ENCODE results near the gene TBCC. TPM values are rescaled to one million over a fixed set of nuclear protein-coding genes. Genes with fewer than 3 reads are reported as not detected.
"Not testable (repeated sequence)": the region's sequence is repeated elsewhere in the genome, so short reads cannot be mapped to it uniquely, and the experiment has no call there.

TBCC gene
- total RNA-seq, 1 experiment from 2014 or later = 61.2 TPM

DNA sequence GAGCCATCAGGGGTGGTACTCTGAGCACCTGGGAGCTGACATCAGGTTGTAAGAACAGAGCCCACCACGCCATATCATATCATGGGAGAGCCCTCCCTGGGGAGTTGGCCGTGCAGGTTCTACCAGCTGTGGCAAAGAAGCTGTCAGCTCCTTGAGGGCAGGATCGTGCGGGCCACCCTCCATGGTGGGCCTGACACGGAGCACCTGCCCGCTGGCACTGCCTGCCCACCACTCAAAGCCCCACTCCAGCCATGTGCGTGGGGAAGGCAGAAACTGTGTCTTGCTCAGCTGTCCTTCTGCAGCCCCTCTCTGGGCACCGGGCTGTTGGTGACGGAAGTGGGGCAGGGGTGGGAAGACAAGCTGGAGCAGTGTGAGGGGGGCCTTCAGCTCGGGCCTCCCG lies 37.8 kb downstream of the TBCC start:
- DNase-seq (ENCODE audit: low read depth) = no peak
- in situ Hi-C loops (cut with HindIII; ENCODE audit: low pct_unique_long_range_greater_than_20kb, low sequenced_read_pairs) = no loop called here

DNA sequence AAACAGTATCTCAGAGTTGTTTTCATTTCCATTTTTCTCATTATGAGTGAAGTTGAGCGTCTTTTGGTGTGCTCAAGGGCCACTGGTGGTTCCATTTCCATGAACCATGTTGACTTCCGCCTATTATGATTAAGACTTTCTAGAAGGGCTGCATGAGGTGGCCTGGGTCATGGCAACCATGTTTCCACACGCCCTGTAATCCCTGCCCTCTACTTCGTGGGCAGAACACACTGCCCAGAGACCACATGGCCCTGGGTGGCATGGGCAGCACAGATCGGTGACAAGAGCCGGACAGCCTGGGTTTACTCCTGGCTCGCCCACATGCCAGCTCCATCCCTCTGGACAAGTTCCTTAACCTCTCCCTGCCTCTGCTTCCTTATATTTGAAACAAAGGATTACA lies 38.3 kb downstream of the TBCC start:
- in situ Hi-C loops (cut with HindIII; ENCODE audit: low pct_unique_long_range_greater_than_20kb, low sequenced_read_pairs) = no loop called here
- no peak for DNase-seq (ENCODE audit: low read depth)

DNA sequence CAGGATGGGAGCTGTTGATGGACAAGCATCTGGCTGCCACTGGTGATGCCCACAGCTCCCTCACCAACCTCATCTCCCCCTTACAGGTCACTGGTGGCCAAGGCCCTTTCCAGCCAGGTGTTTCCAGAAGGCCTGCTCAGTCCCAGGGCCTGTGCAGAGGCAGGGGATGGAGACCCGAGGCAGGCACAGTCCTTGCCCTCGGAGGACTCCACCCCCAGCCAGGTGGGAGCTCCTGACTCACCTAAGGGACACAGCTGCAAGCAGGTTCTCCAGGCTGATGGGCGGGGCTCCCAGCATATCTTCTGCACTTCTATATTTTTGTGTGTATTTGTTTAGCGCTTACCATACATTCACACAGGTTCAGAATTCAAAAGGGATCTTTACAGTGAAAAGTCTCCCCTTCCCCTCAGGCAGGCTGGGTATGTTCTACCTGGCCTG lies 40.9 kb downstream of the TBCC start:
- in situ Hi-C loops (cut with HindIII; ENCODE audit: low pct_unique_long_range_greater_than_20kb, low sequenced_read_pairs) = no loop called here
- DNase-seq (ENCODE audit: low read depth) = no peak

DNA sequence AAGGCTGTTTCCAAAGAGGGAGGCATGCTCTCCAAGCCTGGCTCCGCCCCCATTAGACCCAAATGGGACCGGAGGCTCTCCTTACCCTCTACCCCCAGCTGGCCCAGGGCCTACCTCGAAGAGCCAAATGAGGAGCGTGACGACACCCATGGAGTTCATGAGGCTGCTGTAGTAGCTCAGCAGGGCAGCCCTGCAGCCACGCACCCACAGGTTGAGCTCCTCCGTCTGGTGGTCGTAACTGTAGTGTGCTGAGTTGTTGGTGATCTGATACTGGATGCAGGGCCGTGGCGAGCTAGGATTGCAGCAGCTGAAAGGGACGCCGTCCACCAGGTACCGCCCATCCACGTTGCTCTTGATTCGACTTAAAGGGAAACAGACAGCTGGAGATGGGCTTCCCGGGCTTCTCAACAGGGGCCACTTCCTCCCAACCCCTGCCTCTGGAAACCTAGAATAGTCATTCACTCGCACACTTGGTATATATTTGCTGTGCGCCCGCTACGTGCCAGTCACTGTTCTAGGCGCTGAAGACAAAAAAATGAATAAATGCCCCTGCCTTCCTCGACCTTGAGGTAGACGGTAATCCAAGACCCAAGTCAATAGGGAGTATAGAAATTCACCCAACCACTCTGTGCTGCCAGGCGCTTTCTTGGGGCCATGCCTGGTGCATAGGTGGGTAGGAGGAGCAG lies 41.5 kb downstream of the TBCC start:
- no peak for DNase-seq (ENCODE audit: low read depth)
- in situ Hi-C loops (cut with HindIII; ENCODE audit: low pct_unique_long_range_greater_than_20kb, low sequenced_read_pairs) = no loop called here

DNA sequence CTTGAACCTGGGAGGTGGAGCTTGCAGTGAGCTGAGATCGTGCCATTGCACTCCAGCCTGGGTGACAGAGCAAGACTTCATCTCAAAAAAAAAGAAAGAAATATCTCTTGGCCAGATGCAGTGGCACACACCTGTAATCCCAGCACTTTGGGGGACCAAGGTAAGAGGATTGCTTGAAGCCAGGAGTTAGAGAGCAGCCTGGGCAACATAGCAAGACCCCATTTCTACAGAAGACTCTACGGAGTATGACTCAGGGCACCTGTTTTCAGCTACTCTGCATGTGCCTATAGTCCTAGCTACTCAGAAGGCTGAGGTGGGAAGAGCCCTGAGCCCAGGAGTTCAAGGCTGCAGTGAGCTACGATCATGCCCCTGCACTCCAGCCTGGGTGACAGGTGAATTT lies 43.1 kb downstream of the TBCC start:
- in situ Hi-C loops (cut with HindIII; ENCODE audit: low pct_unique_long_range_greater_than_20kb, low sequenced_read_pairs); DNase-seq (ENCODE audit: low read depth): not testable (repeated sequence)

DNA sequence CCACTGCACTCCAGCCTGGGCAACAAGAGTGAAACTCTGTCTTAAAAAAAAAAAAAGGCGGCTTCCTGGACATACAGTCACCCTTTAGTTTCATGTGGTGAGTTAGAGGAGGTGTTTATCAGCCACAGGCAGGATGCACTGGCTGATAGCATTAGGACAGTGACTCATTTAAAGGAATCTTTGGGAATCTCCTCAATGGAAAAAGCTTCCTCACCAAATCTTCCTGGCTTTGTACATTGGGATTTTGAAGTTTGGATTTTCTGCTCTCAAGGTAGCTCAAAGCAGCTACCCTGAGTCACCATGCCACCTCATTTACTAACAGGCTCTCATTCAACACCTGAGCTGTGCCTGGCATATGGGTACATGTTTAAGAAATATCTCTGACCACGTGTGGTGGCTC lies 43.7 kb downstream of the TBCC start:
- peak; percentile 67 for DNase-seq (ENCODE audit: low read depth)
- in situ Hi-C loops (cut with HindIII; ENCODE audit: low pct_unique_long_range_greater_than_20kb, low sequenced_read_pairs) = no loop called here

DNA sequence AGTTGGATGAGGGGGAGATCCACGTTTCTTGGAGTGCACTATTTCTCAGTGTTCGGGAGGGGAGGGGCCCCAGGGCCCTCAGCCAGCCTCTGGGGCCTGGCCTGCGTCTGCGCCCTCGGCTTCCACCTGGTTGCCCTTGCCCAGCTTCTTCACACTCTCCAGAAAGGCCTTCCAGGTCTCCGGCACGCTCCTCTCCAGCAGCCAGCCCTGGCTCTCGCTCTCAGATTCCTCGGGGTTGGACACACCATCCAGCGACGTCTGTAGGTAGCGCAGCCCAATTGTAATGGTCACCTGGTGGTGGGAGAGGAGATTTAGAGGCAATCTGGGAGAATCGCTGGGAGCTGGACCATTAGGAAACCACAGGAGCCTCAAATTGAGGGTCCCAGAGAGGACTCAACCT lies 47.7 kb downstream of the TBCC start:
- in situ Hi-C loops (cut with HindIII; ENCODE audit: low pct_unique_long_range_greater_than_20kb, low sequenced_read_pairs) = no loop called here
- DNase-seq (ENCODE audit: low read depth) = no peak

DNA sequence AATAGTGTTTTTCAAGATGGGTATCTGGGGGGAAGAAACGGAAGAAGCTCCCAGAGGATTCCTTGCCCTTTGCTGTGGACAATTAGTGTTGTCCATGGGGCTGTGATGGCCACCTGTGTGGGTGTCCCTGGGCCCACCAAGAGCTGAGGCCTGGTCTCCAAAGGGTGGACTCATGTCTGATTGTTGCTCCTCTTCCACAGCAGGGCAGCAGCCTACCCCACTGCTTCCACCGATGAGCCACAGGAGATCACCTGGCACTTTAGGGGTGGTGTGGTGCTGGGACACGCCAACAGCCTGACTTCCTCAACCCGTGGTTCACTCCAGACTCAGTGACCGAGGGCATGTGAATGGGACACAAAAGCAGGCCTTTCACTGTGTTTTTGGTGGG lies 48.6 kb downstream of the TBCC start:
- DNase-seq (ENCODE audit: low read depth) = no peak
- in situ Hi-C loops (cut with HindIII; ENCODE audit: low pct_unique_long_range_greater_than_20kb, low sequenced_read_pairs) = no loop called here

DNA sequence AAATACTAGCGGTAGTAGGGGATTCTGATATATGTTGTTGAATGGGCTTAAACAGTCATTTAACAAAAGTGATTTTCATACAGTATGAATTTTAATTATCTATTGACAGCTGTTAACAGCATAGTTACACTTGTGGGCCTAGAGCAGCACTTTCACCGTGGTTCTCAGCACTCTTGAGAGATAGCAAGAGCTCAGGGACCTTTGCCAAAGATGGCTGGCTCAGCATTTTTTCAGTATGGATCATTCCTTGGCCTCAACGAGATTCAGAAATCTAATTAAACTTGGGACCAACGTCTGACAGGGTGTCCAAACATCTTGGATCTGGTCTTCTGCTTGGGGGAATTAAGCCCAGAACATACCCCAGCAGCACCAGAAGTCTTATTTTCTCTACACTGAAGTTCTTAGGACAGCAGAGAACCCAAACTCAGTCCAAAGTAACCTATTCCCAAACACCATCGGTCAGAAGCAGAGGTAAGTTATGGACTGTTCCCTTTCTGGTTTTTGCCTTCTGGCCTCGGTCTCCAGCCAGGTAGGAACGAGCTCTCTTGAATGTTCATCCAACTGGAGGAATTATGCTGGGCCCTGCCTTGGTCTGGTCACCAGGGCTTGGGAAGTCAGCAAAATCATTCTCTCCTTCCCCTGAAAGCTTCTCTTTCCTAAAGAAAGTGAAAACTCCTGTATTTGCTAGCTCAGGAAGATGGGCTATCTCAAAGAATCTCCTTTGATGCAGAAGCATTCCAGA lies 49.2 kb downstream of the TBCC start:
- in situ Hi-C loops (cut with HindIII; ENCODE audit: low pct_unique_long_range_greater_than_20kb, low sequenced_read_pairs) = no loop called here
- no peak for DNase-seq (ENCODE audit: low read depth)

DNA sequence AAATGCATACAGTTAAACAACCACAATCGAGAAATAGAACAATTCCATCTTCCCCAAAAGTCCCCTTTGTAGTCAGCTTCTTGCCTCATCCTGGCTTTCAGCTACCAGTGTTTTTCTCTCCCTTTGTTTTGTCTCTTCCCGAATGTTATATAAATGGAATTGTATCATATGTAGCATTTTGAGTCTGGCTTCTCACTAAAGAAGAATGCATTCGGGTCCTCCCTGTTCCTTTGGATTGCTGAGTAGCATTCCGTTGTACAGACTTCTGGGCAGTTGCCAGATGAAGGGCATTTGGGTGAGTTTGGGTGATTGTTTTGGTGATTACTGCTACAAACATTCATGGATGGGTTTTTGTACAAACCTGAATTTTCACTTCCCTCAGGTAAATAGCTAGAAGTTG lies 51.3 kb downstream of the TBCC start:
- DNase-seq (ENCODE audit: low read depth) = no peak
- in situ Hi-C loops (cut with HindIII; ENCODE audit: low pct_unique_long_range_greater_than_20kb, low sequenced_read_pairs) = no loop called here

Other genes starting within 250 kb of the TBCC start
- gene UBR2, start 182.1 kb downstream of the TBCC start, total RNA-seq (2014; rRNA removed; shearing (Covaris generic); ENCODE audit: low replicate concordance) = 10.6 and 10.8 TPM in 2 replicates
- gene PRPH2, start 23.5 kb downstream of the TBCC start, total RNA-seq (2014; rRNA removed; shearing (Covaris generic); ENCODE audit: low replicate concordance) = not detected in 2 replicates
- gene BICRAL, start 35.9 kb upstream of the TBCC start, total RNA-seq (2014; rRNA removed; shearing (Covaris generic); ENCODE audit: low replicate concordance) = 1.9 TPM in 2 replicates
- gene RPL7L1, start 133.5 kb upstream of the TBCC start, total RNA-seq (2014; rRNA removed; shearing (Covaris generic); ENCODE audit: low replicate concordance) = 116 and 181 TPM in 2 replicates
- gene PTCRA, start 169.9 kb upstream of the TBCC start, total RNA-seq (2014; rRNA removed; shearing (Covaris generic); ENCODE audit: low replicate concordance) = not detected in 2 replicates
- 69.2 and 70.4 TPM in 2 replicates for gene CNPY3, start 183.4 kb upstream of the TBCC start, total RNA-seq (2014; rRNA removed; shearing (Covaris generic); ENCODE audit: low replicate concordance)
- 1.5 TPM in 1 of 2 replicates, not detected in the other for gene GNMT, start 214.7 kb upstream of the TBCC start, total RNA-seq (2014; rRNA removed; shearing (Covaris generic); ENCODE audit: low replicate concordance)
- gene PEX6, start 233.1 kb upstream of the TBCC start, total RNA-seq (2014; rRNA removed; shearing (Covaris generic); ENCODE audit: low replicate concordance) = 29.2 and 31.4 TPM in 2 replicates
- 41.1 and 50.7 TPM in 2 replicates for gene PPP2R5D, start 238.5 kb upstream of the TBCC start, total RNA-seq (2014; rRNA removed; shearing (Covaris generic); ENCODE audit: low replicate concordance)